Fibroblast of mammary gland (primary cell): ENCODE results near the gene ORC2.
"Not testable (repeated sequence)": the region's sequence is repeated elsewhere in the genome, so short reads cannot be mapped to it uniquely, and the experiment has no call there.

Experiments
- DNase-seq: peaks from one replicate; pipeline ENCODE4 v3.0.0-alpha.2; 2010; ENCODE audit warnings: low read depth
- H3K4me3 ChIP-seq: 2 replicates; pipeline ENCODE4 v1.5.1; 2011; ENCODE audit warnings: low read depth, mild to moderate bottlenecking, low read length, moderate library complexity; ENCODE audit not compliant: control insufficient read depth
- TF ChIP-seq, protein P1 (sequence below): conservative IDR thresholded peaks from 2 replicates; pipeline ENCODE4 v1.5.1; 2011; ENCODE audit warnings: low read depth, low read length, inconsistent platforms; ENCODE audit not compliant: control insufficient read depth, insufficient read depth

Gene ORC2

DNA sequence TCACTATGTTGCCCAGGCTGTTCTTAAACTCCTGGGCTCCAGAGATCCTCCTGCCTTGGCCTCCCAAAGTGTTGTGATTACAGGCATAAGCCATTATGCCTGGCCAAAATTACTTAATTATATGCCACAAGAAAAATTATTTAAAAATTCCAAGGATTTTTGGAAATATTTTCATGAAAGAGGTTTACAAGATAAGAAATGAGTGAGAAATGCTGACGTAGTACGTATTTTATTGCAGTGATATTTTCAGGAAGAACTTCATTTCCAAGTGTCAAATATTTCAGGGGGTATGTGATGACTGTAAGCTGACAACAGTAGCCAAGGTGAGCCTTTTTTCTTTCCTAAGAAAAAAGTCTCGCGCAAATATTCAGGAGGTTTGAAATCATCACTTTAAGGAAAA is 53.5 kb downstream of the ORC2 start:
- DNase-seq, result no peak
- TF ChIP-seq, protein P1, sequence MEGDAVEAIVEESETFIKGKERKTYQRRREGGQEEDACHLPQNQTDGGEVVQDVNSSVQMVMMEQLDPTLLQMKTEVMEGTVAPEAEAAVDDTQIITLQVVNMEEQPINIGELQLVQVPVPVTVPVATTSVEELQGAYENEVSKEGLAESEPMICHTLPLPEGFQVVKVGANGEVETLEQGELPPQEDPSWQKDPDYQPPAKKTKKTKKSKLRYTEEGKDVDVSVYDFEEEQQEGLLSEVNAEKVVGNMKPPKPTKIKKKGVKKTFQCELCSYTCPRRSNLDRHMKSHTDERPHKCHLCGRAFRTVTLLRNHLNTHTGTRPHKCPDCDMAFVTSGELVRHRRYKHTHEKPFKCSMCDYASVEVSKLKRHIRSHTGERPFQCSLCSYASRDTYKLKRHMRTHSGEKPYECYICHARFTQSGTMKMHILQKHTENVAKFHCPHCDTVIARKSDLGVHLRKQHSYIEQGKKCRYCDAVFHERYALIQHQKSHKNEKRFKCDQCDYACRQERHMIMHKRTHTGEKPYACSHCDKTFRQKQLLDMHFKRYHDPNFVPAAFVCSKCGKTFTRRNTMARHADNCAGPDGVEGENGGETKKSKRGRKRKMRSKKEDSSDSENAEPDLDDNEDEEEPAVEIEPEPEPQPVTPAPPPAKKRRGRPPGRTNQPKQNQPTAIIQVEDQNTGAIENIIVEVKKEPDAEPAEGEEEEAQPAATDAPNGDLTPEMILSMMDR, result no peak
- no peak overlapping the region for H3K4me3 ChIP-seq

GRCh38 chr2:200905618-200906296 is 57.7 kb downstream of the ORC2 start:
- H3K4me3 ChIP-seq, result no peak overlapping the region
- peak; percentile 74 for DNase-seq
- TF ChIP-seq, protein P1, result peak; percentile 81

DNA sequence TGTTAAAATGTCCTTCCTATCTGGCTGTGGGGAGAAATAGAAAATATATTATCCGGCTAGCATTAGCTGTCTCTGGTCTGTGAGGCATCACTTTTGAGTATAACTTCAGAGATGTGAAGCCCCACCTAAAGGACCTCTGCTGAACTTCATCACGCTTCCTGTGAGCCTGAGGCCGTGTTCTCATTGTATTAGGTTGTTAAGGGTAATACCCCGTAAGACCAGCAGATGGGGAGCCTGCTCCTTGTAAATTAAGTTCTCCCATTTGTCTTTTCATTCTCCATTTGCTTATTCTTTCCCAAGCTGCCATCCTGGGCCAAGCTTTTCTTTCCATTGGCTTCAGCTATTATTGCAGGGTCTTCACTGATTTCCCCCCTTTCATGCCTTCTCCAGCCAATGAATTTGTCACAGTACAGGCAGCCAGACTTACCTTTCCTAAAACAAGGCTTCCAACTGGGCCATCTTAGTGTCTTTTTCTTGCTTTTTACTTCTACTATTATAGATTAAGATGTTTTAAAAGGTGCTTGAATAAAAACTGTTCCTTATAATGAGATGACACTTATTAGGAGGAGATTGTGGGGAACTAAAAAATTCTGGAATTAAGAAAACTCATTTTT is 61.9 kb downstream of the ORC2 start:
- DNase-seq, result peak; percentile 92
- TF ChIP-seq, protein P1, result peak; percentile 85
- no peak overlapping the region for H3K4me3 ChIP-seq

GRCh38 chr2:200899482-200899881 is 64.0 kb downstream of the ORC2 start:
- DNase-seq, result no peak
- H3K4me3 ChIP-seq, result no peak overlapping the region
- TF ChIP-seq, protein P1, result no peak

DNA sequence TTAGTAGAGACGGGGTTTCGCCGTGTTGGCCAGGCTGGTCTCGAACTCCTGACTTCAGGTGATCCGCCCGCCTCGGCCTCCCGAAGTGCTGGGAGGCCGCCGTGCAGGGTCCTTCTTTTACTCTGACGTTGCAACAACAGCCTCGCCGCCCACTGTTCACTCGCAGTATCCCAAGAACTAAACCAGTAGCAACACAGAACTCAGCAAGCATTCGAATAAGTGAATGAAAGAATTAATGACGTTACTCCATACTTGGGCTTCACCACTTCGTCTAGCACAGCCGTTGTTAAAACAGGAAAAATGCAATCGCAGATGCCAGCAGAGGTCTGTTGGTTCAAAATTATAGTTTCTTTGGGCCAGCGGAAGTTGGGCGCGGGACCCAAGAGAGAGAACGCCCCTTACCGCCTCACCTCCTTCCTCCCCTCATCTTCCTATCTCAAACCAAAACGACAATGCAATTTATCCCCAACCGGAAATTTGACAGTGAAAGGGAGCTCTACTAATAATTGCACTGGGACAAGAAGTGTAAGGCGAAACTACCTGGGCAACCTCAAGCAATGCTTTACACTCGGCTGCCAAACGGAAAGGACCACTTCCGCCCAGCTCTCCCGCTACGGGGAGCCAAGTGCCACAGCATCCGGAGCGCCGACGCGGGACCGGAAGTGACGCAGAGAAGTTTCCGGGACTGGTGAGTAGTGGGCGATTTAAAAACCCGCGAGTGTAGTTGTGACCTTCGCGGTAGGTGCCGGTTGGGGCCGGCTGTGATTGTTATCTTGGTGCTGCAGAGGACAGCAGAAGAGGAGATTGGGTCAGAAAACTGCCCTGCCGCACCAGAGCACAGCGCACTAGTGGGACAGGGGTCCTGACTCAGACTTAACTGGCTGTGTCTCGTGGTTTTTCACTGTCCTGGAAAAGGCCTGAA is 74.5 kb downstream of the ORC2 start, which contains the start of the genes NIF3L1 and PPIL3:
Gene NIF3L1, plus strand, starts transcription at position 668 of the 922 bp plus-strand sequence. CDS start 2,573 bp downstream, outside the sequence.
Gene PPIL3, minus strand, starts transcription at position 374 of the 922 bp plus-strand sequence. CDS start 1,462 bp downstream, outside the sequence.
- TF ChIP-seq, protein P1, result no peak
- peak within 1 kb of the TSS; percentile 100 for H3K4me3 ChIP-seq
- DNase-seq, result peak; percentile 98

- DNase-seq, H3K4me3 ChIP-seq: not testable (repeated sequence)
Measured at GRCh38 chr2:200881715-200882249, 81.7 kb downstream of the ORC2 start.
